Activated CD8-positive, alpha-beta T cell treated with anti-CD3 and anti-CD28 coated beads for 36 hours (primary cell): ENCODE results near the gene DHX8. TPM values are rescaled to one million over a fixed set of nuclear protein-coding genes. Genes with fewer than 3 reads are reported as not detected.
A peak's percentile ranks its signal among the peaks of the same experiment; 100 is the strongest.
"Not testable (repeated sequence)": the region's sequence is repeated elsewhere in the genome, so short reads cannot be mapped to it uniquely, and the experiment has no call there.

Source experiments
- ATAC-seq: fragments of 200-7000 bp; cut with Tn5 transposase; one replicate; pipeline ENCODE4 v1.10.0; 2021; ENCODE audit warnings: mild to moderate bottlenecking, moderate library complexity
- CTCF ChIA-PET: fragments of 350-600 bp; sonication (Branson Sonifier 250); formaldehyde crosslinking; loops from one replicate; lab custom pipeline; 2021; ENCODE audit warnings: antibody characterized with exemption; lab: Charles Lee
- POLR2A ChIA-PET: fragments of 350-600 bp; sonication (Branson Sonifier 250); formaldehyde crosslinking; loops from one replicate; lab custom pipeline; 2021; ENCODE audit warnings: antibody characterized with exemption; lab: Charles Lee
- DNase-seq: peaks from one replicate; pipeline ENCODE4 v3.0.0-alpha.2; 2020
- H3K27ac Mint-ChIP-seq: one replicate; pipeline ENCODE4 v1.8.0; 2021; ENCODE audit warnings: mild to moderate bottlenecking, mixed read lengths
- H3K27me3 Mint-ChIP-seq: one replicate; pipeline ENCODE4 v1.8.0; 2021; ENCODE audit warnings: mixed read lengths
- H3K36me3 Mint-ChIP-seq: one replicate; pipeline ENCODE4 v1.8.0; 2021; ENCODE audit warnings: low read depth, mixed read lengths
- H3K4me1 Mint-ChIP-seq: one replicate; pipeline ENCODE4 v1.8.0; 2021; ENCODE audit warnings: low read depth, mixed read lengths
- H3K4me3 Mint-ChIP-seq: one replicate; pipeline ENCODE4 v1.8.0; 2021; ENCODE audit warnings: mild to moderate bottlenecking, moderate library complexity, mixed read lengths
- H3K9me3 Mint-ChIP-seq: one replicate; pipeline ENCODE4 v1.8.0; 2021; ENCODE audit warnings: mixed read lengths
- intact Hi-C: fragments of 100-400 bp; cut with micrococcal nuclease; formaldehyde crosslinking; loops from one replicate; pipeline ENCODE4 v1.10.0; 2022
- total RNA-seq, 2 experiments: library from RNA; stranded (reverse); gene quantifications; one replicate each; pipeline ENCODE4 v1.2.3, GENCODE V29; 2021
- TF ChIP-seq, protein P1 (sequence below): fragments of 200-600 bp; IDR thresholded peaks from one replicate; pipeline ENCODE4 v1.8.0; 2022; ENCODE audit warnings: antibody characterized with exemption, mild to moderate bottlenecking

The DHX8 gene
- total RNA-seq, 2 experiments from 2014 or later = 43.0 to 45.1 TPM

DNA sequence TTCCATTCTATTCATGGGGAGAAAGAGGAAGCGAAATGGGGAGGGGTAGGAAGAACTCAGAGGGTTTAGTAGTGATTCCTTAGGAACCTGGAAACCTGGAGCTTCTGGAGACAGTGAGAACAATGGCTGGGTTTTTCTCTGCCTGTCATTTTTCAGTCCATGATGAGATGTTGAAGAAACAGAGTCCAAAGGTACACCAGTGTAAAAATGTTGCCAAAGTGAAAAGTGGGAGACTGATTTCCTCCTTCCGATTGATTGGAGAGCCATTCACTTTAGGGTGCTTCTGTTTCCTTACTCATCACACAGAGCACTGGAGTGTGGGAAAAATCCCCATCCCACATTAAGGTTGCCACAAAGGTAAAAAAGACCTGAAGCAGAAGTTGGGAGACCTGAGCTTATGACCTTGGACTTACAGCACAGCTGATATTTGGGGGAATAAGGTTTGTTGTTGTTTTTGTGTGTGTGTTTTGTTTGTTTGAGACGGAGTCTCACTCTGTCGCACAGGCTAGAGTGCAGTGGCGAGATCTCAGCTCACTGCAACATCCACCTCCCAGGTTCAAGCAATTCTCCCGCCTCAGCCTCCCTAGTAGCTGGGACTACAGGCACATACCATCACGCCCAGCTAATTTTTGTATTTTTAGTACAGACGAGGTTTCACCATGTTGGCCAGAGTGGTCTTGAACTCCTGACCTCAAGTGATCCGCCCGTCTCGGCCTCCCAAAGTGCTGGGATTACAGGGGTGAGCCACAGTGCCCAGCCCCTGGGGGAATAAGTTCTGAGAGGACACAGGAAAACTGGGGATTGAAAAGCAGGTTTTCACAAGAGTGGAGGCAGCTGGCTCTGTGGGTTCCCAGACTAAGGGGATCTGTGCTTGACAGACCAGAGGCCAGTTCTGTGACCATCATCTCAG lies 1.4 kb upstream of the DHX8 start:
- intact Hi-C loops = loop anchor here (1.0 kb wide), 1 partner anchor 88 kb away; no protein-coding TSS in a partner anchor
- Mint-ChIP-seq H3K9me3 (no peaks in the 10 kb centered on the region), H3K27me3 (no peaks in the 10 kb centered on the region), H3K4me1 (peaks cover 26% of the 10 kb centered on the region), H3K4me3 (no peak overlapping the region), H3K36me3 (peaks cover 3% of the 10 kb centered on the region), H3K27ac (peak overlapping the region; percentile 98)
- ChIA-PET CTCF (interaction anchor here (0.6 to 11.5 kb wide), 22 partner anchors 12 to 148 kb away, joined by 3 to 338 read pairs (median 10); partner anchors contain the start of gene ARL4D), POLR2A (interaction anchor here (0.6 to 6.7 kb wide), 9 partner anchors 31 to 1630 kb away, joined by 3 to 54 read pairs (median 4); partner anchors contain the start of gene ARL4D)
- DNase-seq (no peak), ATAC-seq (no peak)
- TF ChIP-seq, protein P1, sequence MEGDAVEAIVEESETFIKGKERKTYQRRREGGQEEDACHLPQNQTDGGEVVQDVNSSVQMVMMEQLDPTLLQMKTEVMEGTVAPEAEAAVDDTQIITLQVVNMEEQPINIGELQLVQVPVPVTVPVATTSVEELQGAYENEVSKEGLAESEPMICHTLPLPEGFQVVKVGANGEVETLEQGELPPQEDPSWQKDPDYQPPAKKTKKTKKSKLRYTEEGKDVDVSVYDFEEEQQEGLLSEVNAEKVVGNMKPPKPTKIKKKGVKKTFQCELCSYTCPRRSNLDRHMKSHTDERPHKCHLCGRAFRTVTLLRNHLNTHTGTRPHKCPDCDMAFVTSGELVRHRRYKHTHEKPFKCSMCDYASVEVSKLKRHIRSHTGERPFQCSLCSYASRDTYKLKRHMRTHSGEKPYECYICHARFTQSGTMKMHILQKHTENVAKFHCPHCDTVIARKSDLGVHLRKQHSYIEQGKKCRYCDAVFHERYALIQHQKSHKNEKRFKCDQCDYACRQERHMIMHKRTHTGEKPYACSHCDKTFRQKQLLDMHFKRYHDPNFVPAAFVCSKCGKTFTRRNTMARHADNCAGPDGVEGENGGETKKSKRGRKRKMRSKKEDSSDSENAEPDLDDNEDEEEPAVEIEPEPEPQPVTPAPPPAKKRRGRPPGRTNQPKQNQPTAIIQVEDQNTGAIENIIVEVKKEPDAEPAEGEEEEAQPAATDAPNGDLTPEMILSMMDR = no peak

DNA sequence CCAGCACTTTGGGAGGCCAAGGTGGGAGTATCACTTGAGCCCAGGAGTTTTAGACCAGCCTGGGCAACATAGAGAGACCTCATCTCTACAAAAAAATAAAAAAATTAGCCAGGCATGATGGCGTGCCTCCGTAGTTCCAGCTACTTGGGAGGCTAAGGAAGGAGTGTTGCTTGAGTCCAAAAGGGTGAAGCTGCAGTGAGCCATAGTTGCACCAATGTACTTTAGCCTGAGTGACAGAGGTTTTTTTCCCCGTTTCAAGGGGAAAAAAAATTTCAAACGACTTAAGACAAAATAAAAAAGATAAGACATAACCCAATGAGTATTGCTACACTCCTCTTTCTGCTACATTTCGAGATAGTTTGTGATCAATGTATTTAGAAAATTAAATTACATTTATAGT lies 6.8 kb downstream of the DHX8 start:
- intact Hi-C loops = no loop called here
- POLR2A ChIA-PET = no interaction called here
- no peaks in the 10 kb centered on the region for H3K9me3 Mint-ChIP-seq
- H3K4me3 Mint-ChIP-seq = no peak overlapping the region
- CTCF ChIA-PET = interaction anchor here (1.1 to 11.5 kb wide), 2 partner anchors 8 to 96 kb away, joined by 3 to 338 read pairs; partner anchors contain the start of gene ARL4D
- DNase-seq (no peak), ATAC-seq (no peak)
- peaks cover 15% of the 10 kb centered on the region for H3K4me1 Mint-ChIP-seq
- H3K36me3 Mint-ChIP-seq = peaks cover 27% of the 10 kb centered on the region
- H3K27ac Mint-ChIP-seq = no peak overlapping the region
- TF ChIP-seq, protein P1 = no peak
- no peaks in the 10 kb centered on the region for H3K27me3 Mint-ChIP-seq

DNA sequence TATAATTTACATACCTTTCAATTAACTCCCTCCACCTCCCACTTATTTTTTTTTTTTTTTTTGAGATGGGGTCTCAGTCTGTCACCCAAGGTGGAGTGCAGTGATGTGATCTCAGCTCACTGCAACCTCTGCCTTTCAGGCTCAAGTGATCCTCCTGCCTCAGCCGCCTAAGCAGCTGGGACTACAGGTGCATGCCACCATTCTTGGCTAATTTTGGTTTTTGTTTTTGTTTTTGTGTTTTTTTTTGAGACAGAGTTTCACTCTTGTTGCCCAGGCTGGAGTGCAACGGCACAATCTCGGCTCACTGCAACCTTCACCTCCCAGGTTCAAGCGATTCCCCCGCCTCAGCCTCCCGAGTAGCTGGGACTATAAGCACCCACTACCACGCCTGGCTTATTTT lies 25.7 kb downstream of the DHX8 start:
- ATAC-seq, H3K4me3 Mint-ChIP-seq, DNase-seq, H3K27ac Mint-ChIP-seq, H3K4me1 Mint-ChIP-seq, H3K9me3 Mint-ChIP-seq, CTCF ChIA-PET, H3K27me3 Mint-ChIP-seq, intact Hi-C loops: not testable (repeated sequence)
- peaks cover 33% of the 10 kb centered on the region for H3K36me3 Mint-ChIP-seq
- POLR2A ChIA-PET = interaction anchor here (1.1 kb wide), 1 partner anchor 25 kb away, joined by 3 read pairs; the partner anchor contains the start of gene DHX8

DNA sequence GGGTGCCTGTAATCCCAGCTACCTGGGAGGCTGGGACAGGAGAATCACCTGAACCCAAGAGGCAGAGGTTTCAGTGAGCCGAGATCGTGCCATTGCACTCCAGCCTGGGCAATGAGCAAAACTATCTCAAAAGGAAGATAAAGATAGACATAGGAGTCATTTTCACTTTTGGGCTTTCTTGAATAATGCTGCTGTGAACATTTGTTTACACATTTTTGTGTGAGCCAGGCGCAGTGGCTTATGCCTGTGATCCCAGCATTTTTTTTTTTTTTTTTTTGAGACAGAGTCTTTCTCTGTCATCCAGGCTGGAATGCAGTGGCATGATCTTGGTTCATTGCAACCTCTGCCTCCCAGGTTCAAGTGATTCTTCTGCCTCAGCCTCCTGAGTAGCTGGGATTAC lies 27.4 kb downstream of the DHX8 start:
- H3K27ac Mint-ChIP-seq, H3K9me3 Mint-ChIP-seq, intact Hi-C loops, POLR2A ChIA-PET, H3K4me3 Mint-ChIP-seq, ATAC-seq, DNase-seq, H3K4me1 Mint-ChIP-seq, H3K27me3 Mint-ChIP-seq: not testable (repeated sequence)
- H3K36me3 Mint-ChIP-seq = peaks cover 37% of the 10 kb centered on the region
- CTCF ChIA-PET = interaction anchor here (1.1 kb wide), 1 partner anchor 27 kb away, joined by 3 read pairs; the partner anchor contains the start of gene DHX8

DNA sequence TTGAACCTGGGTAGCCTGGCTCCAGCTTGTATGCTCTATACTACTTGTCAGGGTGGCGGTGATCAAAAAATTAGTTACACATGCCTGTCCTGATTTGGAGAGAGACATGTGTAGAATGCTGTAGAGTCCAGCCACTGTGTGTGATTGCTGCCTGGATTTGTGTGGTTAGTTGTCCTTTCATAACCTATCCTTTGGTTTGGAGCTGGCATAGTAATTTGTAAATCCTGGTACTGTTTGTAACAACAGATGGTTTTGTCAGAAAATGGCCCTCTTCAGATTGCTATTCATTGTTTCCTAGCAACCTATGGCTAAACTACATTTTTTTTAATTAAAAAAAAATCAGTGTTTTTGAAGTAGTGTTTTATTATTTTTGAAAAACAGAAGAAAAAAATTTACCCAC lies 31.9 kb downstream of the DHX8 start:
- ChIA-PET POLR2A (interaction anchor here (0.5 to 1.0 kb wide), 2 partner anchors 12 to 17 kb away, joined by 3 read pairs; no protein-coding TSS in a partner anchor), CTCF (interaction anchor here (1.0 to 1.4 kb wide), 2 partner anchors 61 to 158 kb away, joined by 4 read pairs; no protein-coding TSS in a partner anchor)
- intact Hi-C loops = no loop called here
- ATAC-seq (no peak), DNase-seq (no peak)
- no peaks in the 10 kb centered on the region for H3K27me3 Mint-ChIP-seq
- H3K4me3 Mint-ChIP-seq = no peak overlapping the region
- H3K9me3 Mint-ChIP-seq = no peaks in the 10 kb centered on the region
- TF ChIP-seq, protein P1 = no peak
- no peak overlapping the region for H3K27ac Mint-ChIP-seq
- peaks cover 10% of the 10 kb centered on the region for H3K4me1 Mint-ChIP-seq
- H3K36me3 Mint-ChIP-seq = peaks cover 47% of the 10 kb centered on the region
